ENCODE measurements around the gene GRID2. TPM values are rescaled to one million over a fixed set of nuclear protein-coding genes. Genes with fewer than 3 reads are reported as not detected.

The GRID2 gene
- total RNA-seq, 1 donor from 2014 or later: not detected

- Histone ChIP-seq H3K9me3 (no peaks in the 10 kb centered on the region), H3K27me3 (no peaks in the 10 kb centered on the region), H3K4me1 (no peaks in the 10 kb centered on the region), H3K27ac (no peak overlapping the region), H3K36me3 (no peaks in the 10 kb centered on the region), H3K4me3 (no peak overlapping the region)
- TF ChIP-seq CTCF (IDR thresholded peaks at IDR 0.05) (no peak), POLR2AphosphoS5 (IDR thresholded peaks at IDR 0.05; ENCODE audit: insufficient read depth in 1 of 2, low read depth in 1 of 2) (no peak), POLR2A (IDR thresholded peaks at IDR 0.05) (no peak)
- no peak for DNase-seq (ENCODE audit: extremely low spot score in 2 of 2)
- intact Hi-C loops (cut with DNase I): no loop called here
These were observed 1099.8 kb downstream of the GRID2 start for GRCh38 chr4:93403571-93403970.

- Histone ChIP-seq H3K27ac (no peak overlapping the region), H3K9me3 (no peaks in the 10 kb centered on the region), H3K27me3 (no peaks in the 10 kb centered on the region), H3K4me3 (no peak overlapping the region), H3K4me1 (no peaks in the 10 kb centered on the region), H3K36me3 (no peaks in the 10 kb centered on the region)
- TF ChIP-seq POLR2A (IDR thresholded peaks at IDR 0.05): no peak
- DNase-seq (ENCODE audit: extremely low spot score in 2 of 2): no peak
- intact Hi-C loops (cut with DNase I): no loop called here
These were observed 1103.9 kb downstream of the GRID2 start for GRCh38 chr4:93407493-93408275.

- H3K9me3 ChIP-seq: no peaks in the 10 kb centered on the region
- no peak overlapping the region for H3K27ac ChIP-seq
- no peak overlapping the region for H3K4me3 ChIP-seq
- no peaks in the 10 kb centered on the region for H3K36me3 ChIP-seq
- H3K27me3 ChIP-seq: no peaks in the 10 kb centered on the region
- intact Hi-C loops (cut with DNase I): no loop called here
- no peaks in the 10 kb centered on the region for H3K4me1 ChIP-seq
- TF ChIP-seq CTCF (IDR thresholded peaks at IDR 0.05) (no peak), POLR2AphosphoS5 (IDR thresholded peaks at IDR 0.05; ENCODE audit: insufficient read depth in 1 of 2, low read depth in 1 of 2) (no peak), POLR2A (IDR thresholded peaks at IDR 0.05) (no peak)
- DNase-seq (ENCODE audit: extremely low spot score in 2 of 2): no peak
These were observed 1105.3 kb downstream of the GRID2 start for GRCh38 chr4:93409035-93409434.

GRCh38 chr4:93414041-93414550 lies 1110.3 kb downstream of the GRID2 start:
- TF ChIP-seq CTCF (IDR thresholded peaks at IDR 0.05) (no peak), POLR2AphosphoS5 (IDR thresholded peaks at IDR 0.05; ENCODE audit: insufficient read depth in 1 of 2, low read depth in 1 of 2) (no peak)
- no peak overlapping the region for H3K4me3 ChIP-seq
- H3K27ac ChIP-seq: no peak overlapping the region
- no peaks in the 10 kb centered on the region for H3K4me1 ChIP-seq
- H3K27me3 ChIP-seq: no peaks in the 10 kb centered on the region
- H3K9me3 ChIP-seq: no peaks in the 10 kb centered on the region
- intact Hi-C loops (cut with DNase I): no loop called here
- no peak for DNase-seq (ENCODE audit: extremely low spot score in 2 of 2)
- no peaks in the 10 kb centered on the region for H3K36me3 ChIP-seq

GRCh38 chr4:93416344-93417128 lies 1112.8 kb downstream of the GRID2 start:
- Histone ChIP-seq H3K4me3 (no peak overlapping the region), H3K4me1 (no peaks in the 10 kb centered on the region), H3K9me3 (no peaks in the 10 kb centered on the region), H3K36me3 (no peaks in the 10 kb centered on the region), H3K27ac (no peak overlapping the region), H3K27me3 (no peaks in the 10 kb centered on the region)
- no peak for DNase-seq (ENCODE audit: extremely low spot score in 2 of 2)
- intact Hi-C loops (cut with DNase I): no loop called here
- TF ChIP-seq POLR2AphosphoS5 (IDR thresholded peaks at IDR 0.05; ENCODE audit: insufficient read depth in 1 of 2, low read depth in 1 of 2): no peak
- no peak for TF ChIP-seq CTCF (IDR thresholded peaks at IDR 0.05)
- no peak for TF ChIP-seq POLR2A (IDR thresholded peaks at IDR 0.05)
